Stomach (tissue), 4 donors: ENCODE measurements around the gene CAVIN2.

Experiments used
- CTCF ChIP-seq, 7 experiments: fragments of 450-650 bp in 4 of 7; fragments of 200-600 bp in 3 of 7; sonication (generic) in 3 of 7; IDR thresholded peaks; one replicate each; pipeline ENCODE4 v1.5.1; 2016 to 2019; ENCODE audit warnings: antibody characterized with exemption in 7 of 7, control low read depth in 2 of 7, mild to moderate bottlenecking in 1 of 7
- POLR2A ChIP-seq, 4 donors: fragments of 450-650 bp; IDR thresholded peaks; one replicate each; pipeline ENCODE4 v1.6.1; 2016; ENCODE audit warnings: antibody characterized with exemption in 4 of 4, control low read depth in 2 of 4, mild to moderate bottlenecking in 1 of 4, moderate library complexity in 1 of 4

- no peak for TF ChIP-seq CTCF (IDR thresholded peaks at IDR 0.05)
- no peak for TF ChIP-seq POLR2A (IDR thresholded peaks at IDR 0.05)
These were observed 17.1 kb upstream of the CAVIN2 start for GRCh38 chr2:191863988-191864387.
